Kidney (tissue), 14 donors: ENCODE data around the gene AOPEP. TPM values are rescaled to one million over a fixed set of nuclear protein-coding genes. Genes with fewer than 3 reads are reported as not detected.

ENCODE experiments used
- DNase-seq, 5 donors: peaks; one replicate each; pipeline ENCODE4 v3.0.0-alpha.2; 2013 to 2020
- FAIRE-seq: peaks from 2 replicates; lab custom pipeline; 2012; peaks lifted over from hg19 to GRCh38; lab: Jason Lieb, UNC
- H3K27ac ChIP-seq, 2 donors: one replicate each; pipeline ENCODE4 v1.7.0; 2013; ENCODE audit warnings: low read depth in 2 of 2, low read length in 2 of 2, inconsistent platforms in 1 of 2
- H3K27me3 ChIP-seq: one replicate; pipeline ENCODE4 v1.7.1; 2013; ENCODE audit warnings: low read length, inconsistent platforms; ENCODE audit not compliant: control insufficient read depth, insufficient read depth
- H3K36me3 ChIP-seq, 3 donors: one replicate each; pipeline versions ENCODE4 v1.7.0 to v1.7.1; 2013; ENCODE audit warnings: low read length in 3 of 3, control low read depth in 1 of 3, inconsistent platforms in 1 of 3; ENCODE audit not compliant: insufficient read depth in 3 of 3, control insufficient read depth in 2 of 3
- H3K4me1 ChIP-seq, 3 donors: one replicate each; pipeline versions ENCODE4 v1.7.0 to v1.7.1; 2013; ENCODE audit warnings: low read length in 3 of 3, inconsistent platforms in 1 of 3, low read depth in 1 of 3; ENCODE audit not compliant: control insufficient read depth in 2 of 3, insufficient read depth in 2 of 3
- H3K4me3 ChIP-seq, 3 donors: one replicate each; pipeline versions ENCODE4 v1.7.0 to v1.8.1; 2013; ENCODE audit warnings: low read length in 3 of 3, control low read depth in 1 of 3, inconsistent platforms in 1 of 3
- H3K9ac ChIP-seq, 3 donors: one replicate each; pipeline versions ENCODE4 v1.7.0 to v1.7.1; 2013; ENCODE audit warnings: low read length in 3 of 3, control low read depth in 1 of 3, inconsistent platforms in 1 of 3
- H3K9me3 ChIP-seq, 3 donors: one replicate each; pipeline versions ENCODE4 v1.7.0 to v1.7.1; 2013; ENCODE audit warnings: low read length in 3 of 3, control low read depth in 1 of 3, inconsistent platforms in 1 of 3; ENCODE audit not compliant: control insufficient read depth in 2 of 3, insufficient read depth in 1 of 3
- CTCF ChIP-seq: IDR thresholded peaks from 3 replicates; pipeline ENCODE4 v1.5.1; 2012; ENCODE audit warnings: mild to moderate bottlenecking, moderate library complexity, borderline replicate concordance; ENCODE audit not compliant: insufficient read depth; ENCODE audit errors: extremely low read depth
- intact Hi-C: fragments of 100-400 bp; cut with DNase I; formaldehyde crosslinking; loops from one replicate; pipeline ENCODE4 v1.11.1; 2022
- polyA plus RNA-seq: library from polyadenylated mRNA; stranded (reverse); fragments of 350-450 nt; fragmentation: Illumina TruSeq; extraction: RNeasy Lipid Tissue Mini Kit (QIAGEN cat#74804); gene quantifications from one replicate; pipeline ENCODE4 v1.2.3, GENCODE V29; 2014; ENCODE audit warnings: low read depth, low replicate concordance; ENCODE audit not compliant: insufficient read depth
- total RNA-seq: library from RNA; stranded (reverse); fragmentation: NEBNext Ultra II Directional; extraction: Animal tissue kit (Norgen Biotek cat#: 25700); gene quantifications from one replicate; pipeline ENCODE4 v1.2.1, GENCODE V29; 2021
- donor health status: control.
- donor health status: control.
- donor health status: control.
- donor health status: control.
- donor health status: control.
- donor health status: DM: yes; HTN: yes; CAD: no.
- donor health status: Normal renal cell carcinoma (clear cell type).

Gene AOPEP
- total and polyA plus RNA-seq, 2 donors from 2014 or later: 52.2 to 119 TPM

- peak overlapping the region in 1 of 3 donors; percentile 47 for H3K9ac ChIP-seq
- H3K36me3 ChIP-seq: peaks cover 0 to 2% (median 0%) of the 10 kb centered on the region in 3 donors
- H3K9me3 ChIP-seq: no peaks in the 10 kb centered on the region
- H3K27ac ChIP-seq: peak overlapping the region; percentile 72 to 76
- no peak for FAIRE-seq
- intact Hi-C loops: no loop called here
- no peaks in the 10 kb centered on the region for H3K27me3 ChIP-seq
- DNase-seq: no peak
- H3K4me1 ChIP-seq: peaks cover 6 to 14% (median 6%) of the 10 kb centered on the region in 3 donors
- H3K4me3 ChIP-seq: peak overlapping the region in 2 of 3 donors; percentile 47 to 60
- TF ChIP-seq CTCF: no peak
These were observed 266.8 kb downstream of the AOPEP start for GRCh38 chr9:94993160-94993820.

DNA sequence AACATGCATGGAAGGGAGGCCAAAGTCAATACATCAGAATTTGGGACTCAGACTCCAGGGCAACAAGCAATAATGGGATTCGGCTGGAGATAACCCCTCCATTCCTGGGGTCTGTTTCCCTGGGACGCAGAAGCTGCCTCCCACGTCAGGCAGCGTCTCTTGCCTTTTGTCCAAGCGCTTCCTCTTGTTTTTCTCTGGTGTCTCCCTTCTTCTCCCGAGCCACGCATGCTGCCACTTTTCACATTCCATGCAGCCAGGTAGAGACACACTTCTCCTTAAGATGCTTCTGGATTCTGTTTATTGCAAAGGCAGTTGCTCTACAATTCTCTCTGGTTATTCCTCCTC, 267.3 kb downstream of the AOPEP start:
- Histone ChIP-seq H3K9ac (peak overlapping the region in 1 of 3 donors; percentile 47), H3K4me1 (peaks cover 6 to 14% (median 6%) of the 10 kb centered on the region in 3 donors), H3K27me3 (no peaks in the 10 kb centered on the region), H3K4me3 (peak overlapping the region in 2 of 3 donors; percentile 47 to 60), H3K27ac (peak overlapping the region; percentile 72 to 76), H3K9me3 (no peaks in the 10 kb centered on the region), H3K36me3 (peaks cover 0 to 2% (median 0%) of the 10 kb centered on the region in 3 donors)
- no peak for DNase-seq
- FAIRE-seq: no peak
- intact Hi-C loops: no loop called here
- TF ChIP-seq CTCF: no peak

DNA sequence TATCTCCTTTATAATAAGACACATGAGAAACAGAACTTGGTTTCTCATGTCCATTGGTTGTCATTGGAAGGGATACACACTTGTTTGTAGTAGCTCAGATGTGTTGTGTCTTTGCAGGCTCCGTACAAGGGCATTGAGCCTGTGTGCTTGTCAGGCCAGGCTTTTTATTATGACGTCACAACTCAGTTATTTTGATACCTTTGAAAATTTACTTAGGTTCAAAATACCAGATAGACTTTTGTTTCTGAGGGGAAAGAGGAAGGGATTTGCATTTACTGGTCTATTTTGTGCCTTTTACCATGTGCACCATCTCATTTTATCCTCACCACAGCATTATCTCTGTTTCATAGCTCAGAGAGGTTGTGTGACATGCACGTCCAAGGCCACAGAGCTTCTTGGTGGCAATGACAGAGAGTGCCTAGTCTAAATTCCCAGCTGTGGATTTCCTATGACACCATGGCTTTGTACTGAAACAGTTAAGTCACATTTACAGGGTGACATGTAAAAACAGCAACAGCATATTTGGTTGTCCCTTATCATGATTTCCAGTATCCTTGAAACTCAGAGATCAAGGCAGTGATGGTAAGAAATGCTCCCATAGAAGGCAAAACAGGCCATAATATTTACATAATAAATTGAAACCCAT, 268.7 kb downstream of the AOPEP start:
- Histone ChIP-seq H3K4me3 (peak overlapping the region in 2 of 3 donors; percentile 7 to 60), H3K4me1 (peaks cover 6 to 14% (median 6%) of the 10 kb centered on the region in 3 donors), H3K9me3 (no peaks in the 10 kb centered on the region), H3K27me3 (no peaks in the 10 kb centered on the region), H3K9ac (peak overlapping the region in 1 of 3 donors; percentile 51), H3K27ac (peak overlapping the region; percentile 72 to 76), H3K36me3 (no peaks in the 10 kb centered on the region)
- intact Hi-C loops: no loop called here
- DNase-seq (no peak), FAIRE-seq (no peak)
- TF ChIP-seq CTCF: no peak
